GM19463 (cell line): ENCODE results near the gene PHLDA1.
A peak's percentile ranks its signal among the peaks of the same experiment; 100 is the strongest.

Experiments used
- ATAC-seq: cut with Tn5 transposase; IDR thresholded peaks from one replicate; pipeline ENCODE4 v1.9.1; 2021; ENCODE audit warnings: mild to moderate bottlenecking, moderate library complexity; ENCODE audit not compliant: unreplicated experiment

The PHLDA1 gene

GRCh38 chr12:76020731-76021672 lies 10.6 kb downstream of the PHLDA1 start:
- ATAC-seq: peak; percentile 46

- ATAC-seq: peak; percentile 76
Measured at GRCh38 chr12:76020281-76020680, 11.3 kb downstream of the PHLDA1 start.

- ATAC-seq: no peak
Measured at GRCh38 chr12:76018672-76019071, 12.9 kb downstream of the PHLDA1 start.

- no peak for ATAC-seq
Measured at GRCh38 chr12:76018111-76018510, 13.5 kb downstream of the PHLDA1 start.

- ATAC-seq: no peak
Measured at GRCh38 chr12:76014007-76014406, 17.6 kb downstream of the PHLDA1 start.

- no peak for ATAC-seq
Measured at GRCh38 chr12:76013603-76014002, 18.0 kb downstream of the PHLDA1 start.

GRCh38 chr12:76012644-76013043 lies 18.9 kb downstream of the PHLDA1 start:
- ATAC-seq: no peak

- ATAC-seq: no peak
Measured at GRCh38 chr12:76010732-76011458, 20.7 kb downstream of the PHLDA1 start.

- ATAC-seq: no peak
Measured at GRCh38 chr12:76008428-76008827, 23.1 kb downstream of the PHLDA1 start.

- no peak for ATAC-seq
Measured at GRCh38 chr12:76007640-76008039, 23.9 kb downstream of the PHLDA1 start.

- no peak for ATAC-seq
Measured at GRCh38 chr12:76006028-76006925, 25.3 kb downstream of the PHLDA1 start.

- no peak for ATAC-seq
Measured at GRCh38 chr12:76003355-76003638, 28.3 kb downstream of the PHLDA1 start.

GRCh38 chr12:76002598-76003354 lies 28.8 kb downstream of the PHLDA1 start:
- ATAC-seq: no peak

GRCh38 chr12:75998292-75999063 lies 33.1 kb downstream of the PHLDA1 start:
- no peak for ATAC-seq

GRCh38 chr12:75997658-75998057 lies 33.9 kb downstream of the PHLDA1 start:
- ATAC-seq: no peak

- no peak for ATAC-seq
Measured at GRCh38 chr12:75996861-75997447, 34.6 kb downstream of the PHLDA1 start.

GRCh38 chr12:75995691-75996090 lies 35.9 kb downstream of the PHLDA1 start:
- ATAC-seq: no peak

GRCh38 chr12:75994069-75994740 lies 37.4 kb downstream of the PHLDA1 start:
- ATAC-seq: no peak

- no peak for ATAC-seq
Measured at GRCh38 chr12:75991753-75992152, 39.8 kb downstream of the PHLDA1 start.
